HFF-Myc (cell line): Measurements from ENCODE around the gene UBTD2.

ENCODE experiments used
- DNase-seq: peaks from one replicate; pipeline ENCODE4 v3.0.0-alpha.2; 2011; ENCODE audit warnings: low read depth; ENCODE audit errors: extremely low read depth
- H3K4me3 ChIP-seq: replicated peaks from 2 replicates; pipeline ENCODE4 v1.5.1; 2011; ENCODE audit warnings: low read depth, mild to moderate bottlenecking, control low read depth, low read length
- TF ChIP-seq, protein P1 (sequence below): IDR thresholded peaks from 2 replicates; pipeline ENCODE4 v1.5.1; 2012; ENCODE audit warnings: mild to moderate bottlenecking, low read depth, low read length, control low read depth; ENCODE audit errors: missing control alignments

UBTD2 gene

DNA sequence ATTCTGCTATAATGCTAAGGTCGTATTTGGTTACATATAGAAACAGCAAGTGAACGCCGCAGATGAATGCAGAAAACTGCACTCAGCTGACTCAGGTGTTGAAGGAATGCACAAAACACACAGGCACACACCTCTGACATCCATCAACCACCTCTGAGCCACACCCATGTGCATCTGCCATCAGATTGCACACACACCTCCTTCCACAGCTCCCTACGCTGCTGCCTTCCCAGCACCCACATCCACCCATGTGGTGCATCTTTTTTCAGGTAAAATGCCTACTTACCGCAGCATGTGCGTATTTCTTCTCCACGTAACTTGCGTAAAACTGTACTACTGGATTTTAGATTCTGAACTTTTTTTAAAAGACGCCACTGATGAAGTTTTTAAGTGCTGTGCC, 102.6 kb downstream of the UBTD2 start:
- H3K4me3 ChIP-seq, result no peak overlapping the region
- no peak for DNase-seq
- TF ChIP-seq, protein P1, sequence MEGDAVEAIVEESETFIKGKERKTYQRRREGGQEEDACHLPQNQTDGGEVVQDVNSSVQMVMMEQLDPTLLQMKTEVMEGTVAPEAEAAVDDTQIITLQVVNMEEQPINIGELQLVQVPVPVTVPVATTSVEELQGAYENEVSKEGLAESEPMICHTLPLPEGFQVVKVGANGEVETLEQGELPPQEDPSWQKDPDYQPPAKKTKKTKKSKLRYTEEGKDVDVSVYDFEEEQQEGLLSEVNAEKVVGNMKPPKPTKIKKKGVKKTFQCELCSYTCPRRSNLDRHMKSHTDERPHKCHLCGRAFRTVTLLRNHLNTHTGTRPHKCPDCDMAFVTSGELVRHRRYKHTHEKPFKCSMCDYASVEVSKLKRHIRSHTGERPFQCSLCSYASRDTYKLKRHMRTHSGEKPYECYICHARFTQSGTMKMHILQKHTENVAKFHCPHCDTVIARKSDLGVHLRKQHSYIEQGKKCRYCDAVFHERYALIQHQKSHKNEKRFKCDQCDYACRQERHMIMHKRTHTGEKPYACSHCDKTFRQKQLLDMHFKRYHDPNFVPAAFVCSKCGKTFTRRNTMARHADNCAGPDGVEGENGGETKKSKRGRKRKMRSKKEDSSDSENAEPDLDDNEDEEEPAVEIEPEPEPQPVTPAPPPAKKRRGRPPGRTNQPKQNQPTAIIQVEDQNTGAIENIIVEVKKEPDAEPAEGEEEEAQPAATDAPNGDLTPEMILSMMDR, result no peak

- DNase-seq, result no peak
- no peak overlapping the region for H3K4me3 ChIP-seq
- TF ChIP-seq, protein P1, result no peak
Measured at GRCh38 chr5:172178991-172179989, 104.3 kb downstream of the UBTD2 start.

GRCh38 chr5:172178301-172178987, 105.1 kb downstream of the UBTD2 start:
- no peak for DNase-seq
- H3K4me3 ChIP-seq, result no peak overlapping the region
- TF ChIP-seq, protein P1, result no peak

GRCh38 chr5:172177176-172177575, 106.4 kb downstream of the UBTD2 start:
- no peak overlapping the region for H3K4me3 ChIP-seq
- TF ChIP-seq, protein P1, result no peak
- no peak for DNase-seq

DNA sequence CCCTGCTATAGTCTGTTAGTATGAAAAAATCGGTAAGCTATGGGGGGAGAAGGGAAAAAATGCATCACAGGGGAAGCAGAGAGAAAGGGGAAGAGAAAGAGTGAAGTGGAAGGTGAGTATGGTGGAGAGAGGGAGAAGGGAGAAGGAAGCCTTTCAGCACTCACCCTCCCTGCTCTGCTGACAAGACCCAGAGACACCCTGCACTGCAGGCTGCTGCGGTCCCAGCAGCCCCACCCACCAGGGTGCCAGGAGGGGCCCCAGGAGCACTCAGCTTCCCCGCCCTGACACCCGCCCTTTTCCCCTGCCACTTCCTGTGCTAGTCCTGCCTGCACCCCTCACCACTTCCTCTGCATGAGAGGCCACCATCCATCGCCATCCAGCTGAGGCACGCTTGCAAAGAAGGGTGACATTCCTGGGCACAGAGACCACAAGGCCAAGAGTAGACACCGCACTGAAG, 108.3 kb downstream of the UBTD2 start:
- DNase-seq, result no peak
- TF ChIP-seq, protein P1, result no peak
- no peak overlapping the region for H3K4me3 ChIP-seq

- no peak for DNase-seq
- TF ChIP-seq, protein P1, result no peak
- H3K4me3 ChIP-seq, result no peak overlapping the region
Measured at GRCh38 chr5:172173564-172174153, 109.9 kb downstream of the UBTD2 start.
